ENCODE data around the gene PARVA.

The PARVA gene

GRCh38 chr11:12434325-12434654 lies 56.9 kb downstream of the PARVA start:
- peak; percentile 5 for DNase-seq

GRCh38 chr11:12435264-12435663 lies 57.9 kb downstream of the PARVA start:
- DNase-seq, result no peak

GRCh38 chr11:12436266-12436665 lies 58.9 kb downstream of the PARVA start:
- no peak for DNase-seq

- DNase-seq, result no peak
Observed at GRCh38 chr11:12438291-12438690, 60.9 kb downstream of the PARVA start.

- DNase-seq, result no peak
Observed at GRCh38 chr11:12439615-12440014, 62.2 kb downstream of the PARVA start.

- no peak for DNase-seq
Observed at GRCh38 chr11:12440565-12440964, 63.2 kb downstream of the PARVA start.

- no peak for DNase-seq
Observed at GRCh38 chr11:12441231-12441861, 64.0 kb downstream of the PARVA start.

- no peak for DNase-seq
Observed at GRCh38 chr11:12444601-12445000, 67.2 kb downstream of the PARVA start.

GRCh38 chr11:12445001-12445400 lies 67.6 kb downstream of the PARVA start:
- no peak for DNase-seq

GRCh38 chr11:12446863-12447262 lies 69.5 kb downstream of the PARVA start:
- DNase-seq, result no peak

GRCh38 chr11:12448131-12448939 lies 71.0 kb downstream of the PARVA start:
- DNase-seq, result no peak

GRCh38 chr11:12449961-12450715 lies 72.8 kb downstream of the PARVA start:
- no peak for DNase-seq

- DNase-seq, result no peak
Observed at GRCh38 chr11:12451179-12451814, 73.9 kb downstream of the PARVA start.

- DNase-seq, result no peak
Observed at GRCh38 chr11:12453243-12453642, 75.9 kb downstream of the PARVA start.

- no peak for DNase-seq
Observed at GRCh38 chr11:12454782-12455181, 77.4 kb downstream of the PARVA start.

GRCh38 chr11:12455938-12456337 lies 78.6 kb downstream of the PARVA start:
- DNase-seq, result no peak

- DNase-seq, result no peak
Observed at GRCh38 chr11:12456651-12457579, 79.5 kb downstream of the PARVA start.

GRCh38 chr11:12458042-12458441 lies 80.7 kb downstream of the PARVA start:
- DNase-seq, result no peak

GRCh38 chr11:12459374-12459773 lies 82.0 kb downstream of the PARVA start:
- DNase-seq, result no peak

- no peak for DNase-seq
Observed at GRCh38 chr11:12459865-12460444, 82.6 kb downstream of the PARVA start.

GRCh38 chr11:12460466-12460865 lies 83.1 kb downstream of the PARVA start:
- no peak for DNase-seq

GRCh38 chr11:12461516-12461915 lies 84.1 kb downstream of the PARVA start:
- DNase-seq, result no peak
